Suppressor macrophage (primary cell): ENCODE measurements around the gene ABCC10.
A peak's percentile ranks its signal among the peaks of the same experiment; 100 is the strongest.
"Not testable (repeated sequence)": the region's sequence is repeated elsewhere in the genome, so short reads cannot be mapped to it uniquely, and the experiment has no call there.

ENCODE experiments used
- DNase-seq, 4 experiments: peaks; one replicate each; pipeline ENCODE4 v3.0.0-alpha.2; 2020 to 2022

The ABCC10 gene

DNA sequence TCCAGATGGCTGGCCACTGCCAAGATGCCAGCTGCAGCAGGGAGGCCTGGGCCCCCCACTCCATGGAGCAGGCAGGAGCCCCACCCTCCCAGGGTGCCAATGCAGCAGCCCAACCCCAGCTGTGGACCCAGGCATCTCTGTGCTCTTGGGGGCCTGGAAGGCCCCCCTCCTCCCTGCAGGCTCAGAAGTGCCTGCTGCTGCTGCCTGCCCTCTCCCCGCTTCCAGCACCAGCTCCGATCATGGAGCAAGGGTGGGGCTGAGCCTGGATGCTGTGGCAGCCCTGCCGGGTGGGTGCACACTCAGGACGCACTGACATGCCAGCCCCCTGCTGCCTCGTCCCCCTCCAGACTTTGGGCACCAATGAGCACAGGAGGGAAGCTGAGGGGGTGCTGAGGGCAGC is 14.8 kb upstream of the ABCC10 start:
- no peak for DNase-seq

- no peak for DNase-seq
Measured at GRCh38 chr6:43413002-43413401, 14.3 kb upstream of the ABCC10 start.

DNA sequence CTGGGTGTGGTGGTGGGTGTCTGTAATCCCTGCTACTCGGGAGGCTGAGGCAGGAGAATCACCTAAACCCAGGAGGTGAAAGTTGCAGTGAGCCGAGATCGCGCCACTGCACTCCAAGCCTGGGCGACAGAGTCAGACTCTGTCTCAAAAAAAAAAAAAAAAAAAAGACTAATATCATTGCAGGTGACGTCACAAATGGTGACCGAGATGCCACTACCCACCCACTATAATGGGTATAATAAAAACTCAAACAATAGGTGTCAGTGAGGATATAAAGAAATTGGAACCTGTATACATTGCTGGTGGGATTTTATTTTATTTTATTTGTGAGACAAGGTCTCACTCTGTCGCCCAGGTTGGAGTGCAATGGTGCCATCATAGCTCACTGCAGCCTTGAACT is 12.1 kb upstream of the ABCC10 start:
- not testable (repeated sequence) for DNase-seq

DNA sequence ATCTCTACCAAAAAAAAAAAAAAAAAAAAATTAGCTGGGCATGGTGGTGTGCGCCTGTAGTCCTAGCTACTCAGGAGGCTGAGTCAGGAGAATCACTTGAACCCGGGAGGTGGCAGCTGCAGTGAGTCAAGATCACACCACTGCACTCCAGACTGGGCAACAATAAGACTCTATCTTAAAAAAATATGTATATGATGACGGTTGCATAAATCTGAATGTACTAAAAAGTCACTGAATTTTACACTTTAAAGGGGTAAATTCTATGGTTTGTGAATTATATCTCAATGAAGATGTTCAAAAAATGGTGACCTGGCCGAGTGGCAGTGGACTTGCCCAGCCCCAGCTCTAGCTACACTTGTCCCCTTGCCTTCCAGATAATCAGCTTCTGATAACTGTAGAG is 10.4 kb upstream of the ABCC10 start:
- DNase-seq = no peak

DNA sequence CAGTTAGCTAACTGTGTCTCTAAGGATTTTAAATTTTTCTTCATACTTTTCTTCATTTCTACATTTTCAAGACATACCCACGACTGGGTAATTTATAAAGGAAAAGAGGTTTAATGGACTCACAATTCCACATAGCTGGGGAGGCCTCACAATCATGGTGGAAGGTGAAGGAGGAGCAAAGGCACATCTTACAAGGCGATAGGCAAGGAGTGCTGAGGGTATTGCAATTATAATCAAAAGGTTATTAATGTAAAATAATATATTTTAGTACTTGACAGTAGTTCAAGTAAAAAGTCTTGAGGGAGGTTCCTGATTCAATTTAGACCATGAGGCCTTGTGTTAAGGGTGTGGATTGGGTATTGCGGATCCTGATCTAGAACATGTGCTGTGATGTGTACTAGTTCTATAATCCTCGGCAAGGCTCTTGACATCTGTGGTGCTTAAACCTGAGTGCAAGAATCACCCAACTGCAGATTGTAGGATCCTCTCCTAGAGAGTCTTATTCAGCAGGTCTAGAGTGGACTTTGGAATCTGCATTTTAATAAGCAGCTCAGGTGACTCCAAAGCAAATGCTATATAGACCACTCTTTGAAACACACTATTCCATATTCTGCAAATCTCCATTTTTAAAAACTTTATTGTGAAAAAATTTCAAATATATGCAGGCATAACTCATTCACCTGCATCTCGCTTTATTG is 7.2 kb upstream of the ABCC10 start:
- DNase-seq = no peak

GRCh38 chr6:43421831-43422230 is 5.5 kb upstream of the ABCC10 start:
- no peak for DNase-seq

GRCh38 chr6:43425083-43425482 is 2.3 kb upstream of the ABCC10 start:
- DNase-seq = not testable (repeated sequence)

- DNase-seq = no peak
Measured at GRCh38 chr6:43426928-43427405, 374 bp upstream of the ABCC10 start.

DNA sequence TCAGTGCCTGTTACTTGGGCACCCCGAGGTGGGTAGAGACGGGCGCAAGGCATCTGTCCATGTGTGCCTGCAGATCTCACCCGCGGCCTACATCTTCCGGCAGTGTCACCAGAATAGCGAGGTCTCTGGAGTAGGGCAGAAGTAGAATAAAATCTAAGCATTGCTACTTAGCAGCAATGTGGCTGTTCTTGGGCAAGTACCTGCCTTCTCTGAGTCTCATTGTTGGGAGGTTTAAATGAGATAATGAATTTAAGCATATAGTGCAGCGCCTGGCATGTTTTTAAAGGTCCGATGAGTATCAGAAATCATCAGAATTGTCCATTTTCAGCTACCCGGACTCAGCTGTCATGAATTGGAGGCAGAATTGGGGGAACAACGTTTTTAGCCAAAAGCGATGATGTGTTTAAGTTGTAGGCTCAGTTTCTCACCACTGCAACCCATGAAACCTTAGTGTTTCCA is 800 bp downstream of the ABCC10 start:
- DNase-seq = peak in 1 of 4 experiments; percentile 62

- DNase-seq = no peak
Measured at GRCh38 chr6:43428874-43429273, 1.5 kb downstream of the ABCC10 start.

- DNase-seq = no peak
Measured at GRCh38 chr6:43432009-43432945, 4.9 kb downstream of the ABCC10 start.

DNA sequence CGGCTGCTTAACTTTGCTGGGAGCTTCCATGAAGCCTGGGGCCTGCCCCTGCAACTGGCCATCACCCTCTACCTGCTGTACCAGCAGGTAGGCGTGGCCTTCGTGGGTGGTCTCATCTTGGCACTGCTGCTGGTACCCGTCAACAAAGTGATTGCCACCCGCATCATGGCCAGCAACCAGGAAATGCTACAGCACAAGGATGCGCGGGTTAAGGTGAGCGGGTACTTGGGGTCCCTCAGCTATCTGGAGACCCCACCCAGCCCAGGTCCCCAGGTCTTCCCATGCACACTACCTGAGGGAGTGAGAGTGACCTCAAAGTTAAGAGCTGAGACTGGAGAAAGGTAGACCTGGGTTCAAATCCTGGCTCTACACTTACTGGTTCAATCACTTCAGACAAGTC is 5.8 kb downstream of the ABCC10 start:
- no peak for DNase-seq

DNA sequence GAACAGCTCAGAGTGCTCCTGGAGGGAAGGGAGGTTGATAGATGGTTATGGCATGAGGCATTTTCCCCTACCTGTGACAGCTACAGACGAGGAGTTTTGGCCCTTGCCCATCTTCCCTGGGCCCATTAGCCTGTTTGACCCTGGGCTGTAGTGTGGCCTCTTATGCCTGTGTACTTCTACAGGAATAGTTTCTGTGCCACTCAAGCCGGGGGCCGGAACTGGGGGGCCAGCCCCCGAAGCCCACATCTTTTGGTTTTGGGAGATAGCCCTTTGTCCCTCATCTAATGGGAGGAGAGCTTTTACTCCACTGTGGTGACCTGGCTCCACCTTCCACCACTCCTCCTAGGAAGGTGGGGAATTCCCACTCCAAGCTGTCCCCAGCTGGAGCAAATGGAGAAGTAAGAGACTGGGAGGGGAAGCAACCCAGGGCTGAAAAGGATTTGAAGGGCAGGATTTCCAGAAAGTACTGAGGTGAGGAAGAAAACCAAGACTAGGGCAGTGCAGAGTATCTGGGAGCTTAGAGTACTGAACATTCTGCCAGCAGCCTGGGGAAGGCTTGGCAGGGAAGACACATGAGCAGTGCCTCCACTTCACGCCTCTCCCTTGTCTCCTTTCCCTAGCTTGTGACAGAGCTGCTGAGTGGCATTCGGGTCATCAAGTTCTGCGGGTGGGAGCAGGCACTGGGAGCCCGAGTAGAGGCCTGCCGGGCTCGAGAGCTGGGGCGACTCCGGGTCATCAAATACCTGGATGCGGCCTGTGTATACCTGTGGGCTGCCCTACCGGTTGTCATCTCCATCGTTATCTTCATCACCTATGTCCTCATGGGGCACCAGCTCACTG is 6.9 kb downstream of the ABCC10 start:
- DNase-seq = peak in 3 of 4 experiments; percentile 40 to 60 (median 48)

DNA sequence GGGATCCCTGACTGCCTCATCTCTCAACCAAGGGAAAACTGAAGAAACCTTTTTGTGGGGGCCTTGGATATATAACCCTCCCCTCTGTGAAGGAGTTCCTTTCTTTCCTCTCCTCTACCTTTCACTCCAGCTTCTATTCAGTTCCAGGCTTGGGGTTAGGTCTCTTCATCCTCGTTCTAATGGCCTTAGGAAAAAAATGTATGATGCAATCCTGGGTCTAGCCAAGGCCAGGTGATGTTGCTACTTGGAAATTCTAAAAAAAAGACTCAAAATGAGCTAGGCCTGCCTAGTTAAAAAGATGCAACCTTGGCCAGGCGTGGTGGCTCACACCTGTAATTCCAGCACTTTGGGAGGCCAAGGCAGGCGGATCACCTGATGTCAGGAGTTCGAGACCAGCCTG is 7.6 kb downstream of the ABCC10 start:
- no peak for DNase-seq

- DNase-seq = no peak
Measured at GRCh38 chr6:43435682-43436437, 8.5 kb downstream of the ABCC10 start.

GRCh38 chr6:43436577-43437282 is 9.4 kb downstream of the ABCC10 start:
- DNase-seq = no peak

GRCh38 chr6:43437700-43438099 is 10.4 kb downstream of the ABCC10 start:
- DNase-seq = no peak

DNA sequence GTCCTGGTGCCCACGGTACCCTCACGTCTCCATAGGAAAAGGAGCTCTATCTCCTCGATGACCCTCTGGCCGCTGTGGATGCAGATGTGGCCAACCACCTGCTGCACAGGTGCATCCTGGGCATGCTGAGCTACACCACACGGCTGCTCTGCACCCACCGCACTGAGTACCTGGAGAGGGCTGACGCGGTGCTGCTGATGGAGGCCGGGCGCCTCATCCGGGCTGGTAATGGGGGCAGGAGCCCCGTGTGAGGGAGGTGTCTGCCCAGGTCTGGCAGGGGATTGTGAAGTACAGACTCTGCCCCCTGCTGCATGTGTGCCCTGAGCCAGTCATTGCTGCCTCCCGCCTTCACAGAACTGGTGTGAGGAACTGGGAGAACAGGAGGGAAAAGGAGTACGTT is 15.6 kb downstream of the ABCC10 start:
- DNase-seq = no peak

DNA sequence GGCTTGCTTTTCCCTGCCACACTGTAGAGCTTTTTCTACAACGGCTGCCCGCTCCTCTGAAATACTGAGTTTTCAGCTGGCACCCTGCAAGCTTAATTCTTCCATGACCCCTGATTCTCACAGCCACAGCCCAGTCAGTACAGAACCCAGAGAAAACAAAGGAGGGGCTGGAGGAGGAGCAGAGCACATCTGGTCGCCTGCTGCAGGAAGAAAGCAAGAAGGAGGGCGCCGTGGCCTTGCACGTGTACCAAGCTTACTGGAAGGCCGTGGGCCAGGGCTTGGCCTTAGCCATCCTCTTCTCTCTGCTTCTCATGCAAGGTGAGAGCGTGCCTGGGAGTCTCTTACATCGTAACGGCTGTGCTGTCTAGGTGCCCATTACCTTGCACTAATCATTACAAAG is 16.7 kb downstream of the ABCC10 start:
- no peak for DNase-seq

- DNase-seq = no peak
Measured at GRCh38 chr6:43444582-43444981, 17.2 kb downstream of the ABCC10 start.

DNA sequence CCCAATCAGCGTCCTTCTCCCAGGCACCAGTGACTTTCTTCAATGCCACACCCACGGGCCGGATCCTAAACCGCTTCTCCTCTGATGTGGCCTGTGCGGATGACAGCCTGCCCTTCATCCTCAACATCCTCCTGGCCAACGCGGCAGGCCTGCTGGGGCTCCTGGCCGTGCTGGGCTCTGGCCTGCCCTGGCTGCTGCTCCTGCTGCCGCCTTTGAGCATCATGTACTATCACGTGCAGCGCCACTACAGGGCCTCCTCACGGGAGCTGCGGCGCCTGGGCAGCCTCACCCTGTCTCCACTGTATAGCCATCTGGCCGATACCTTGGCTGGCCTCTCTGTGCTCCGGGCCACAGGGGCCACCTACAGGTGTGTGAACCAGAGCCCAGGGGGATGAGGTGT is 18.2 kb downstream of the ABCC10 start:
- DNase-seq = no peak
